HG03469 (cell line): Measurements from ENCODE around the gene WAPL.
"Not testable (repeated sequence)": the region's sequence is repeated elsewhere in the genome, so short reads cannot be mapped to it uniquely, and the experiment has no call there.

ENCODE experiments used
- ATAC-seq: cut with Tn5 transposase; IDR thresholded peaks from one replicate; pipeline ENCODE4 v1.9.1; 2021; ENCODE audit warnings: mild to moderate bottlenecking, moderate library complexity, moderate number of reproducible peaks; ENCODE audit not compliant: unreplicated experiment

Gene WAPL

DNA sequence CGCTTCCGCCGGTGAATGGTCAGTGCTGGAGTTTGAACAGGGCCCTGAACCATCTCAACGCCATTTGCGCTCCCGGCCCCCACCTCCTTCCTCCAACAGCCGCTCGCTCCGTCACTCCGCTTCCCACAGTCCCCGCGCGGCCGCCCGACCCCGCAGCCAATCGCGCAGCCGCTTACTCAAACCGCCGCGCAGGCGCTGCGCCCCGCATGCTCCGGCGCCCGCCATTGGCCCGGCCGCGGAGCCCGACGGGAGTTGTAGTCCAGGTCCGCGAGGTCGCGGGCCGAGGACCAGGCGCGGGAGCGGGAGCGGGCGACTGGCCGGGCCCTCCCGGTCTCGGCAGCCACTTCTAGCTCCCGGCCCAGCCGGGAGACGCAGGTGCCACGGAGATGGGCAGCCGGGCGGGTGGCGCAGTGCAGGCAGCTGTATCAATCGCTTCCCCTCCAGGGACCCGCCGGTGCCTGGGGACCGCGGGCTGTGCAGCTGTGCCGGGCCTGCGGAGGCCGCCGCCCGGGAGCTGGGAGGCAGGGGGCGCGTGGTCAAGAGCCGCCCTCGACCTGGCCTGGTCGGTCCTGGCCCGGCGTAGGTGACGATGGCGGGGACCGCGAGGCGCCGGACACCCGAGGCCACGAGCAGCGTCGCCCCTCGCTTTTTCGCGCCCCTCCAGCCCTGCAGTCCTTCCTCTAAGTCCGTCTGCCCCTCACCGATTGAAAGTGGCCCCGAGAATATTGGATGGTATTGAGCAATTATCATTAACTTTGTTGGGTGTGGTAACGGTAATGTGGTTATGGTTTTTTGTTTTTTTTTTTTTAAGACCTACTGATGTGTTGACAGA lies at the start of gene WAPL:
Gene WAPL (minus strand): TSS at position 115 of the 832 bp plus-strand sequence. CDS start 3,723 bp downstream, outside the sequence.
- ATAC-seq: peak; percentile 96

DNA sequence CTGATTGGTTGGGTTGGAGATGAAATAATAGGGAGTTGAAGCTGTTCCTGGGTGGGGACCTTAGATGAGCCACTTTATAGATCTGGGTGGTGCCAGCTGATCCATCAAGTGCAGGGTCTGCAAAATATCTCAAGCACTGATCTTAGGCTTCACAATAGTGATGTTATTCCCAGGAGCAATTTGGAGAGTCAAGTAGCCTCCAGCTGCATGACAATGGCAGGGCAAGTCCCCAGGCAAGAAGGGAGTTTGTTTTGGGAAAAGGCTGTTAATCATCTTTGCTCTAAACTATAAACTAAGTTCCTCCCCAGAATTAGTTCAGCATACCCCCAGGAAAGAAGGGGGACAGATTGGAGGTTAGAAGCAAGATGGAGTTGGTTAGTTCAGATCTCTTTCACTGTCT lies 47.7 kb upstream of the WAPL start:
- no peak for ATAC-seq

DNA sequence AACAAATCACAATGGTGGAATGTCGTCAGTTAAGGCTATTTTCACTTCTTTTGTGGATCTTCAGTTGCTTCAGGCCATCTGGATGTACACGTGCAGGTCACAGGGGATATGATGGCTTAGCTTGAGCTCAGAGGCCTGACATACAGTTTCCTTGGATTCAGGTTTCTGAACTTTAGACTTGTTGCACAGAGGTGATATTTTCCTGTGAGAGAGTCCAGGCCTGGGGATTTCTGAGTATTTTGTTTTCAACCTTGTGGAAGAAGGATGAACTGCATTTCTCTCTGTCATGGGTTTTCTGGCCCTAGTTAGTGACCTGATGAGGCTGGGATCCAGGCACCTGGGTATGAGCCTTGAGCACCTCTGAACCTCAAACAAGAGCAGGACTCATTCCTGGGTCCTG lies 44.9 kb upstream of the WAPL start:
- ATAC-seq: not testable (repeated sequence)

DNA sequence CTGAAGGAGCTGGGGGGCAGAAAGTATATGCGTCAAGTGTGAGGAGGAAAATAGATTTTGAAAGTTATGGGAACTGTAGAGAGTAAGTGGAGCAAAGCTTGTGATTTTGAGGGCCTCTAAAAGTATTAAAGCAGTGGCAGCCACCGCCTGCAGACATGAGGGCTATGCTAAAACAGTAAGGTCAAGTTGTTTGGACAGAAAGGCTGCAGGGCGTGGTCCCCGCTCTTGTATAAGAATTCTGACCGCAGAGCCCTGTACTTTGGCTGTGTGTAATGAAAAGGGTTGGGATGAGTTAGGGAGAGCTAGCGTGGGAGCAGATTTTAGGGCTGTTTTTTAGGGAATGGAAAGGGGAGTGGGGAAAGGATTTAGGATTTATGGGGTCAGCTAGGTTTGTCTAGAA lies 41.7 kb upstream of the WAPL start:
- ATAC-seq: not testable (repeated sequence)

GRCh38 chr10:86558695-86559094 lies 37.1 kb upstream of the WAPL start:
- ATAC-seq: not testable (repeated sequence)

GRCh38 chr10:86556933-86557649 lies 35.5 kb upstream of the WAPL start:
- ATAC-seq: no peak

GRCh38 chr10:86556532-86556931 lies 34.9 kb upstream of the WAPL start:
- ATAC-seq: no peak

- no peak for ATAC-seq
These were observed 32.0 kb upstream of the WAPL start for GRCh38 chr10:86553639-86554038.

DNA sequence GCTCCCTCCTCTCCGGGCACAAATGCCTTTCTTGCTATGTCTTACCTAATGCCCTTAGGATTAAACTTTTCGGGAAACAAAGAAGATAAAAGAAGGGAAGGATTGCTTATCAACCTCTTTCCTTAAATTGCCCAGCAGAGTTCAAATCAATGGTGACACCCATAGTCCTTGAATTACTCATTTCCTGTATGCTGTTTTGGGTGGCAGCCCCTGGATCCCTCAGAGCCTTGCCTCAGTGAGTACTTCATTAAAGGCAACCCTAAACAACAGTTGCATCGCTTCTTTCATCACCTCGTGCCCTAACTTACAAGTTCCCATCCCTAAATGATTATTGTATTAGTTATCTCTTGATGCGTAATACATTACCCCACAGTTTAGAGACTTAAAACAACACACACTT lies 31.6 kb upstream of the WAPL start:
- no peak for ATAC-seq

DNA sequence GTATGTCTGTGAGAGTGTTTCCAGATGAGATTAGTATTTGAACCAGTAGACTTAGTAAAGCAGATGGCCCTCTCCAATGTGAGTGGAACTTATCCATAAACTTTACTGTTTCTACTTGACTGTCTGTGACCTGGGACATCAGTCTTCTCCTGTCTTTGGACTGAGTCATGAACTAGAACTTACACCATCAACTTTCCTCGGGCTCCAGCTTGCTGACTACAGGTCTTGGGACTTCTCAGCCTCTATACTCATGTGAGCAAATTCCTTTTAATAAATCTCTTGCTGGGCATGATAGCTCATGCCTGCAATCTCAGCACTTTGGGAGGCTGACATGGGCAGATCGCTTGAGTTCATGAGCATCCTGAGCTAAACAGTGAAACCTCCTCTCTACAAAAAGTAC lies 25.7 kb upstream of the WAPL start:
- ATAC-seq: no peak

DNA sequence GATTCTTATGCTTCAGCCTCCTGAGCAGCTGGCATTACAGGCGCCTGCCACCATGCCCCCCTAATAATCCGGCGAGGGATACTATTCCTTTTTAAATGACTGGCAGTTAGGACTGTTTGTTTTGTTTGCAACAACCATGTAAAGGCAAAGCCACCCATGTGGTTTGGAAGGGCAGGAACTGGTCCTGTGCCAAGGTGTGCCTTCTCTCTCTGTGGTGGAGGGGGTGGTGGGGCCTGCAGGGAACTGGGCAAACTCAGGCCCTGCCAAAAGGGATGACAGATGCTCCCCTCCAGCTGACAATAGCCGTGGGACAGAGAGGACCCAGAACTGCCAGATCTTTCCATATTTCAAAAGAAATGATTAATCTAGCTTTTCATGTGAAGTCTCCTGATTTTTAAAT lies 23.5 kb upstream of the WAPL start:
- no peak for ATAC-seq

- no peak for ATAC-seq
These were observed 18.4 kb upstream of the WAPL start for GRCh38 chr10:86540016-86540415.

DNA sequence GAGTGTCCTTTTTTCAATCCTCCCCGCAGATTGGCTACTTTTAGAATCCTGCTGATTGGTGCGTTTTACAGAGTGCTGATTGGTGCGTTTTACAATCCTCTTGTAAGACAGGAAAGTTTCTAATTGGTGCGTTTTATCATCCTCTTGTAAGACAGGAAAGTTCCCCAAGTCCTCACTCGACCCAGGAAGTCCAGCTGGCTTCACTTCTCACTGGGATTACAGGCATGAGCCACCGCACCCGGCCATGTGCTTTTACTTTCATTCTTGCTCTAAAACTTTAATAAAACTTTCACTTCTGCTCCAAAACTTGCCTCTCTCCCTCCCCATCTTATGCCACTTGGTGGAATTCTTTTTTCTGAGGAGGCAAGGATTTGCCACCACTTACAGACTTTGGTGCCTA lies 17.0 kb upstream of the WAPL start:
- no peak for ATAC-seq

- not testable (repeated sequence) for ATAC-seq
These were observed 16.4 kb upstream of the WAPL start for GRCh38 chr10:86538040-86538439.

- no peak for ATAC-seq
These were observed 14.8 kb upstream of the WAPL start for GRCh38 chr10:86536294-86536861.

- ATAC-seq: peak; percentile 58
These were observed 13.7 kb upstream of the WAPL start for GRCh38 chr10:86535132-86535882.

DNA sequence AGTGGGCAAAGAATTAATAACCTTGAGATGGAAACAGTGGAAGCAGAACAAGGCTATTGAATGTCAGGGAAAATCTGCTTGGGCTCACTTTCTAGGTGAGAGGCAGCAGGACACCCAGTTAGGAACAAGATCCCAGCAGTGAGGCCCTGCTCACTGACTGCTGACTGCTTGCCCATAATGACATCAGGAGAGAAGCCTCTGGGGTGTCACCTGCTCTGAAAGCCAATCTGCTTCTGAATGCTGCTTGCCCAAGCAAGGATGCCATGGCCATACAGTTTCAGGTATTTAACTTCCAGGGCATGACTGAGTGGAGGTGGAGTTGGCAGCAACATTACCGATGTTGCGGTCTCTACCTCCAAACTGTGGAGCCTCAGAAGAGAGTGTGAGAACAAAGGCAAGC lies 11.7 kb upstream of the WAPL start:
- ATAC-seq: no peak

- ATAC-seq: not testable (repeated sequence)
These were observed 7.1 kb upstream of the WAPL start for GRCh38 chr10:86528736-86529135.

GRCh38 chr10:86526606-86527005 lies 5.0 kb upstream of the WAPL start:
- no peak for ATAC-seq

GRCh38 chr10:86525713-86526112 lies 4.1 kb upstream of the WAPL start:
- not testable (repeated sequence) for ATAC-seq
